ENCODE data around the gene RASA2. TPM values are rescaled to one million over a fixed set of nuclear protein-coding genes. Genes with fewer than 3 reads are reported as not detected.

Gene RASA2
- total and polyA plus RNA-seq, 2 experiments from 2014 or later = 6.3 to 18.0 TPM

- no peaks in the 10 kb centered on the region for H3K27me3 ChIP-seq
- H3K4me1 ChIP-seq (ENCODE audit: low read depth) = peaks cover 8% of the 10 kb centered on the region
- H3K4me3 ChIP-seq = no peak overlapping the region
- TF ChIP-seq CTCF (IDR thresholded peaks at IDR 0.05; ENCODE audit: low read depth, low read length) = no peak
- H3K9me3 ChIP-seq (ENCODE audit: low read depth) = no peaks in the 10 kb centered on the region
- DNase-seq (ENCODE audit: low read depth in 1 of 2, low spot score in 1 of 2) = no peak
- H3K27ac ChIP-seq = no peak overlapping the region
- no peaks in the 10 kb centered on the region for H3K36me3 ChIP-seq
Observed at GRCh38 chr3:141499284-141499683, 12.5 kb downstream of the RASA2 start.

DNA sequence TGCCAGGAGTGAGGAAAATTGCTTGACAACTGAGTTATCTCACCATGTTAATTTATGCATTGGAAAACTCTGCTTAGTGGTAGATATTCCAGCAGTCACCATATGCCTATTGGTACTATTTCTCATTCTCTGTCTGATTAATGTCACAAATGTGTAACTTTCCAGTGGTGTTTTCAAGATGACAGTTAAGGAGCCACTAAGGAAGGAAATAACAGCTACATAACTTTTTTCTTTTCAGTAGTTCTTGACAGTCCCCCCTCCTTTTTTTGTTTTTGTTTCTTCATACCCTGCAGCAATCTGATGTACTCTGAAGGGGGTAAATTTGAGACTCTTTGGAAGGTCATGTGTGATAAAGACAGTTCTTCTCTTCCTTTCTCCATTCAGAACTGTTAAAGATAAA lies 13.1 kb downstream of the RASA2 start:
- H3K27me3 ChIP-seq = no peaks in the 10 kb centered on the region
- no peaks in the 10 kb centered on the region for H3K36me3 ChIP-seq
- no peaks in the 10 kb centered on the region for H3K9me3 ChIP-seq (ENCODE audit: low read depth)
- no peak overlapping the region for H3K4me3 ChIP-seq
- no peak for TF ChIP-seq CTCF (IDR thresholded peaks at IDR 0.05; ENCODE audit: low read depth, low read length)
- no peak for DNase-seq (ENCODE audit: low read depth in 1 of 2, low spot score in 1 of 2)
- no peak overlapping the region for H3K27ac ChIP-seq
- peaks cover 8% of the 10 kb centered on the region for H3K4me1 ChIP-seq (ENCODE audit: low read depth)

GRCh38 chr3:141500397-141500796 lies 13.6 kb downstream of the RASA2 start:
- H3K27me3 ChIP-seq = no peaks in the 10 kb centered on the region
- TF ChIP-seq CTCF (IDR thresholded peaks at IDR 0.05; ENCODE audit: low read depth, low read length) = no peak
- DNase-seq (ENCODE audit: low read depth in 1 of 2, low spot score in 1 of 2) = no peak
- H3K4me3 ChIP-seq = no peak overlapping the region
- no peaks in the 10 kb centered on the region for H3K36me3 ChIP-seq
- H3K27ac ChIP-seq = no peak overlapping the region
- no peaks in the 10 kb centered on the region for H3K9me3 ChIP-seq (ENCODE audit: low read depth)
- peaks cover 8% of the 10 kb centered on the region for H3K4me1 ChIP-seq (ENCODE audit: low read depth)

DNA sequence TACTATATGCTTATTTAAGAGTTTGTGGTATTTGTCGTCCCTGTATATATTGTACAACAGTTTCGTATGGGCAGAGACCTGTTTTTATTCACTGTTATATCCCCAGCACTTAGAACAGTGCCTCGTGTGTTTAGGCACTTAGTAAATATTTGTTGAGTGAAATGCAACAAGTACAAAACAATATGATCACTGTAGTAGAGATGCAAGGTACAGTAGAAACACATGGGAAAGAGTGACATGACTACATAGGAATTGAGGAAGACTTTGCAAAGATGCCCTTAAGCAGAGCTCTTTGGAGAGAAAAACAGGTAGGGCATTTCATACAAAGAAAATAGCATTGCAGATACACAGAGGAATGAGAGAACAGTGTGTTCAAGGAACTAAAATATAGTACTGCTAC lies 18.3 kb downstream of the RASA2 start:
- no peaks in the 10 kb centered on the region for H3K9me3 ChIP-seq (ENCODE audit: low read depth)
- no peaks in the 10 kb centered on the region for H3K27me3 ChIP-seq
- no peaks in the 10 kb centered on the region for H3K36me3 ChIP-seq
- H3K27ac ChIP-seq = no peak overlapping the region
- no peak for TF ChIP-seq CTCF (IDR thresholded peaks at IDR 0.05; ENCODE audit: low read depth, low read length)
- peaks cover 10% of the 10 kb centered on the region for H3K4me1 ChIP-seq (ENCODE audit: low read depth)
- H3K4me3 ChIP-seq = no peak overlapping the region
- DNase-seq (ENCODE audit: low read depth in 1 of 2, low spot score in 1 of 2) = no peak

DNA sequence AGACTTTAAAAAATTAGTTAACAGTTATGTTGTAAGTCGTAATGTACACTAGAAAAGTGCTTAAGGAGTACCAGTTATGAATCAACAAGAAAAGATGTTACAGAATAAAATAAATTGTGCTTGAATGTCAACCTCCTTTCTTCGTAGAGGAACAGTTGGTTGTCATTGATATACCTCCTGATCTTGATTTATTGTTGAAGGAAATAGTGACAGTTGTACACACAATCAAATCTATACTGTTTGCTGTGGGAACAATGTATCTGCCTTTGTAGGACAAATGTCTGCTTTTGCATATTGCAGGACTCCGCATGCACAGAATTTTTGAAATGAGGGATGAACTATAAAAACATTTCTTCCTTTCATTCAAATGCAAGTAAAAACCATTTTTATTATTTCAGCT lies 19.2 kb downstream of the RASA2 start:
- TF ChIP-seq CTCF (IDR thresholded peaks at IDR 0.05; ENCODE audit: low read depth, low read length) = no peak
- Histone ChIP-seq H3K27me3 (no peaks in the 10 kb centered on the region), H3K4me3 (no peak overlapping the region), H3K27ac (no peak overlapping the region), H3K4me1 (ENCODE audit: low read depth) (peaks cover 18% of the 10 kb centered on the region), H3K9me3 (ENCODE audit: low read depth) (no peaks in the 10 kb centered on the region), H3K36me3 (no peaks in the 10 kb centered on the region)
- DNase-seq (ENCODE audit: low read depth in 1 of 2, low spot score in 1 of 2) = no peak

Measured in cardiac muscle cell (in vitro differentiated cells and primary cell).